Activated T-helper 1 cell treated with anti-CD3 and anti-CD28 coated beads, Interleukin-2, amount 50 U/mL, for 16 hours (primary cell): Measurements from ENCODE around the gene FNBP1.
A peak's percentile ranks its signal among the peaks of the same experiment; 100 is the strongest.
"Not testable (repeated sequence)": the region's sequence is repeated elsewhere in the genome, so short reads cannot be mapped to it uniquely, and the experiment has no call there.

ENCODE experiments used
- DNase-seq, 2 donors: peaks; one replicate each; pipeline ENCODE4 v3.0.0-alpha.2; 2020; ENCODE audit warnings: low read depth in 1 of 2, low spot score in 1 of 2

The FNBP1 gene

DNA sequence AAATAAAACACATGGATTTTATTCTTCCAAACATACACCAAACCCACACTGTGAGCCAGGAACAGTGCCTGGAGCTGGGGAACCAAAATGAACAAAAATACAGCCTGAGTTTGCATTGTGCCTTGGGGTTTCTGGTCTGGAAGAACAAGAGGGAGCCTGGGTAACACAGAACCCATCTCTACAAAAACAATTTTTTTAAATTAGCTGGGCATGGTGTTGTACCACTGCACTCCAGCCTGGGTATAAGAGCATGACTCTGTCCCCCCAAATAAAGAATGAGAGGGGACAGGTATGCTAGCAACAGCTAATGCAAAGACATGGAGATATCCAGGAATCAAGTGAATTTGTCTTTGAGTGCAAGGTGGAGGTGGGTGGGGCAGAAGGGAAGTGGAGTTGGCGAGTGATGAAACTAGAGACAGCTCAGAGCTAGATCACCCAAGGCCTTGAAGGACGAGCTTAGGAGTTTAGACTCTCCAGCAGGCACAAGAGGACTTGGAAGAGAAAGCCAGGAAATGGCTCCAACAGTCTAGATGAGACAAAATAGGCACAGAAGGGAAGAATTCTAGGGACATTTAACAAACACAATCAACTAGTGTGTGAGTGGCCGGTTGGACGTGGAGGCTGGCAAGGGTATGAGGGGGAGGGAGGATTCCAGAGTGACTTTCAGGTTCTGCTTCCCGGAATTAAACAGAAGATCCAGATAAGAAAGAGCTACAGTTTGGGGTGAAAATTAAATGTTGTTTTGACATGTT is 47.4 kb downstream of the FNBP1 start:
- no peak for DNase-seq

DNA sequence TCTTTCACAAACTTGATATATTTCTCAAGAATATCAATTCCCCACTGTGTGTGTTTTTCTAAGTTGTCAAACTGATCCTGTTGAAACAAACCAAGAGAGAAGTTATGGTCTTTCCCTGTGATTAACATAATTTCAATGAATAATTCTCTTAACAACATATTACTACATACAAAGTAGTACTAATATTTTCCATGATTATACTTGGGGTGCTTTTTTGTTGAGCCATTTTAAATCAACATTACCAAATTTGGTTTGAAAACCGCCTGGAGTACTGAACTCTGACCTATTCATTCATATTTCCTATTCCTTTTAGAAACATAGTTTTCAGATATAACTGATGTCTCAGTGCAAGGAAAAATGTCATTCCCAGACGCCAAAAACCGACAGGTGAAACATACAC is 48.1 kb downstream of the FNBP1 start:
- DNase-seq: no peak

DNA sequence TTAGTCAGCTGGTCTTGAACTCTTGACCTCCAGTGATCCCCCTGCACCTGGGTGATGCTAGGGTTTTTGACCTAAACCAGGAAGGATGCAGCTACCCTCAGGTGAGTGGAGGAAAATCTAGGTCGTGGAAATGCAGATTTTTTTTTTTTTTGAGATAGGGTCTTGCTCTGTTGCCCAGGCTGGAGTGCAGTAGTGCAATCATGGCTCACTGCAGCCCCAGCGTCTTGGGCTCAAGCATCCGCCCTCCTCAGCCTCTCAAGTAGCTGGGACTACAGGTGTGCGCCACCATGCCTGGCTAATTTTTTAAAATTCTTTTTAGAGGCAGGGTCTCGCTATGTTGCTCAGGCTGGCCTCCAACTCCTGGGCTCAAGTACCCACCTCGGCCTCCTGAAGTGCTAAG is 51.9 kb downstream of the FNBP1 start:
- DNase-seq: not testable (repeated sequence)

DNA sequence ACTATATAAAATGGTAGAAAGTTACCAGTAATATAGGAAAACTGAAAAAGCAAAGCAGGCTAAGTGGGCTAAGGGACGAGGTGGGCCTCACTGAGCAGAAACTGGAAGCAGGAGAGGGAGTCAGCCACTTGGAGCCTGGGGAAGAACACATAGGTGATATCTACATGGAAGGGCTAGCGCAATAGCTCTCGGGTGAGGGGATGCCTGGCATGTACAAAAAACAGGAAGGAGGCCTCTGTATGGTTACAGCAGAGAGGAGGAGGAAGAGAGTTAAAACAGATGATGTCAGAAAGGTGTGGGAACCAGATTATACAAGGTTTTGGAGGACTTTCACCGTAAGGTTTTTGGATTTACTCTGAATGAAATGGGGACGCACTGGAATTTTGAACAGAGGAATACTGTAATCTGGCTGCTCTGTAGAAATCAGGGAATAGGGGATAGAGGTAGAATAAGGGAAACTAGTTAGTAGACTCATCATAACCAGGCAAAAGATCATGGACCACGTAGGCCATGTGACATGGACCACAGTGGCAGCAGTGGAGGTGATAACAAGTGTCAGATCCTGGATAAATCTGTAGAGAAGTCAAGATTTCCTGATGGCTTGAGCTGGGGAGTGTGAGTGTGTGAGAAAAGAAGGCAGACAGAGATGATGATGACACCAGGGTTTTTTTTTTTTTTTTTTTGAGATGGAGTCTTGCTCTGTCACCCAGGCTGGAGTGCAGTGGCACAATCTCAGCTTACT is 52.5 kb downstream of the FNBP1 start:
- DNase-seq: no peak

DNA sequence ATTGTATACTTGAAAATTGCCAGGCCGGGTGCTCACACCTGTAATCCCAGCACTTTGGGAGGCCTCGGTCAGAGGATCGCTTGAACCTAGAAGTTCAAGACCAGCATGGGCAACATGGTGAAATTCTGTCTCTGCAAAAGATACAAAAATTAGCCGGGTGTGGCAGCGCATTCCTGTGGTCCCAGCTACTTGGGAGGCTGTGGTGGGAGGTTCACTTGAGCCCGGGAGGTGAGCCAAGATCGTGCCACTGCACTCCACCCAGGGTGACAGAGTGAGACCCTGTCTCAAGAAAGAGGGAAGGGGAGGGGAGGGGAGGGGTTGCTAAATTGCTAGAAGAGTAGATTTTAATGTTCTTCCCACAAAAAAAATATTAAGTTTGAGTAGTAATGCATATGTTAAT is 53.2 kb downstream of the FNBP1 start:
- no peak for DNase-seq

- no peak for DNase-seq
Measured at GRCh38 chr9:129989362-129989708, 53.7 kb downstream of the FNBP1 start.

GRCh38 chr9:129988607-129989361 is 54.2 kb downstream of the FNBP1 start:
- no peak for DNase-seq

DNA sequence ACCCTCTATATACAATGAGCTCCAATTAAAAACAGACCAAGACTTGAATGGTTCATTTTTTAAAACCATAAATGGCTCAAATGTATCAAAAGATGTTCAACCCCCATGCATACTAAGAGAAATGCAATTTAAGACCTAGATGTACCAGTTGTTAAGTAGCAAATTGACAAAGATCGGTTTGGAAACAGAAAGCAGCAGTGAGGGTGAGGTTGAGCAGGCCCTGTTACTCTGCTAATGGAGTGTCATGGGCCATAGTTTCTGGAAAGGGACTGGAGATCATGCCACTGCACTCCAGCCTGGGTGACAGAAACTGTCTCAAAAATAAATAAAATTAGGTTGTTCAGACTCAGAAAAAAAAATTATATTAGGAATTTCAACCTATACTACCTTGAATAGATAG is 55.0 kb downstream of the FNBP1 start:
- no peak for DNase-seq

GRCh38 chr9:129987047-129987446 is 55.9 kb downstream of the FNBP1 start:
- DNase-seq: no peak

DNA sequence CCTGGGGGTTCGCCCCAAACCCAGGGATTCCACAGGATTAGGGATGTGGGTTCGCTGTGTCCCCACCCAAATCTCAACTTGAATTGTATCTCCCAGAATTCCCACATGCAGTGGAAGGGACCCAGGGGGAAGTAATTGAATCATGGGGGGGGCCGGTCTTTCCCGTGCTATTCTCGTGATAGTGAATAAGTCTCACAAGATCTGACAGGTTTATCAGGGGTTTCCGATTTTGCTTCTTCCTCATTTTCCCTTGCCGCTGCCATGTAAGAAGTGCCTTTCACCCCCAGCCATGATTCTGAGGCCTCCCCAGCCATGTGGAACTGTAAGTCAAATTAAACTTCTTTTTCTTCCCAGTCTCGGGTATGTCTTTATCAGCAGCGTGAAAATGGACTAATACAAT is 58.4 kb downstream of the FNBP1 start:
- not testable (repeated sequence) for DNase-seq

GRCh38 chr9:129983891-129984290 is 59.1 kb downstream of the FNBP1 start:
- no peak for DNase-seq

DNA sequence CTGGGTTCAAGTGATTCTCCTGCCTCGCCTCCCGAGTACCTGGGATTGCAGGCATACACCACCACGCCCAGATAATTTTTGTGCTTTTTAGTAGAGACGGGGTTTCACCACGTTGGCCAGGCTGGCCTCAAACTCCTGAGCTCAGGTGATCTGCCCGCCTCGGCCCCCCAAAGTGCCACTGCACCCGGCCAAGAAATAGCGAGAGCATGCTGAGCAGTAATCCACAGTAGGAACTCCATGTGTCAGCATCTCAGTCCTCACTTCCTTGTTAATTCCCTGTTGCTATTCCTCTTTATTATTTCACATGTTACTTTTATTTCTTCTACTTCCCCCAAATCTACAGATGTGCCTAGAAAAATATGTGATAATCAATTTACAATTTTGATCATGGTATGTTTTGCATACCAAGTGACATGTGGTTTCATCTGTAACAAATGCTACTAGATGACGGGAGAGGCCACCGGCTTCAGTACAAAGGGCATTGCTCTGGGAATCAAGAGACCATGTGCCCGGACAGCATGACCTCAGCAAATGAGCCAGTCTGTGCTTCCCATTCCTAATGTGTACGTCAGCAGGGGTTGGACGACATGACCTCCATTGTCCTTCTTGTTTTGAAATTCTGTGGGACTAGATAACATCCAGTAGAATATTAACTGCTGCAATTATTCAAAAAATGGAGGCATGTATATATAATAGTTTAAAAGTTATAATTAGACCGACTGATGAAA is 61.6 kb downstream of the FNBP1 start:
- no peak for DNase-seq

GRCh38 chr9:129980224-129980623 is 62.8 kb downstream of the FNBP1 start:
- DNase-seq: not testable (repeated sequence)

DNA sequence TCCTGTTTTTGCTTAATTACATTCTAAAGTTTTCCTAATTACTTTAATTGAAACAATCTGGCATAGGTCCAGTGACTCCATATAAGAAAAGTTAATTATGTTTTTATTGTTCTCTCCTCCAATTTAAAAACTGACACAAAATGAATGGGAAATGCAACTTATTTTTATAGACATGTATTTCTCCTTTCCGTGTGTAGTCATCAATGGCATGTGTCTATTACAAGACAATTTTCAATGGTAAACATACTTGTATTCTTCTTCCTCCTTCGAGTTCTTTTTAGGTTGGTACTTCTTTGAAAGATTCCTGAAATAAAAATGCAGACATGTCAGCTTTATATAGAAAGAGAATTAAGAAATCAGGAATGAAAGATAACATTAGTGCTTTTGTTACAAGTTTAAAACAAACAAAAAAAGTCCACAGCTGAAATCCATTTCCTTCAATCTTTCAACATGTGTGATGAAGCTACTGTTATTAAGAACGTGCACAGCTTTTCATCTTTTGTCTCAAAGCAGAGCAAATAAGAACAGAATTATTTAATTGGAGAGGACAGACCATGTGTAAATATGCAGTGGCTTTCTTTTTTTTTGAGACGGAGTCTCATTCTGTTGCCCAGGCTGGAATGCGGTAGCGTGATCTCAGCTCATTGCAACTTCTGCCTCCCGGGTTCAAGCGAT is 63.8 kb downstream of the FNBP1 start:
- no peak for DNase-seq

DNA sequence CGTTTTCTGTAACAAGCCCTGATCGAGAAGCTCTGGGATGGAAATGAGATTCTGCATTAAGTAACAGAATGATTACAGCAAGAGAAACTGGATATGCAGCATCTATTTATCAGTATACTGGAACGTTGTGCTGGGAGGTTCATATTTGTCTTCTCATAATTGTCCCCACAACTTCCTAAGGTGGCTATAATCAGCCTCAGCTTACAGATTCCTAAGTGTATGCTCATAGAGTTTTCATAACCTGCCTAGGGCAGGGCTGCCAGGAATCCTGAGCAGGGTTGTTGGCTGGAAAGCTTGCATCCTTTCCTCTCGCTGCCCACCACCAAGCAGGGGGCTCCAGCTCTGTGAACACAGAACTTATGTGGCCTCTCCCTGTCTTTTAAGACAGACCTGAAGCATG is 70.2 kb downstream of the FNBP1 start:
- no peak for DNase-seq

GRCh38 chr9:129968690-129969485 is 74.1 kb downstream of the FNBP1 start:
- no peak for DNase-seq

GRCh38 chr9:129964901-129965734 is 77.9 kb downstream of the FNBP1 start:
- no peak for DNase-seq

DNA sequence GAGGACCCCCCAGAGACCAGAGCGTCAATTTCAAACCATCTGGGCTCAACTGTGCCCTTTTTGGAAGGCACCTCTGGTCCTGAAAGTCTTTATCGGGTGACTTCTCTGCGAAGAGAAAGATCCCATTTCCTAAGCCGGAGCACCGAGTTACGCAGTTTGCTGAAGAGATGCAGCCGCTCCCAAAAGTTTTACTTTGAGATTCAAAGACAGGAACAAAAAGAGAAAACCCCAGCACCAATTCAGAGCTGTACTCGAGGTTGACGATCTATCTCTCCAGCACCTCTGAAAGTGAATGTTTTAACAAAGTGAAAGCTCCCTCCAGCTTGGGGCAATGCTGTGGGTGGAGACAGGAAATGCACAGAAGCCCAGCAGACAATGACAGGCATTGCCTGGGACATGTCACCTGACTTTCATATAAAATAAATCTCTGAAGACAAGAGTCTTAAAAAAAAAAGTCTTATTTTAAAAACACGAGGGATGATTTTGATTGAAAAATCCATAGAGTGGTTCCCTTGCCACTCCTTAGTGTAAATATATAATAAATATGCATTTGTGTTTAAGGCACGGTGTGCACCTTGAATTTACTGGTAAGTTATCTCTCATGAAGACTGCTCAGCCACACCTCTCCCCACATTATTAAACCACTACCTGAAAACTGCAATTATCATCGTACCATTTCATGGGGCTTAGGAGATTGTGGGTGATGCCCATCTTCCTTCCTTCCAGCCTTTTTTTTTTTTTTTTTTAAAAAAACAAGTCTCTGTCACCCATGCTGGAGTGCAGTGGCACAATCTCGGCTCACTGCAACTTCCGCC is 79.9 kb downstream of the FNBP1 start:
- DNase-seq: peak; percentile 45 to 60
